PC-9 (cell line): ENCODE results near the gene GPR137. TPM values are rescaled to one million over a fixed set of nuclear protein-coding genes. Genes with fewer than 3 reads are reported as not detected.
A peak's percentile ranks its signal among the peaks of the same experiment; 100 is the strongest.

ENCODE experiments used
- BruUV-seq: library from RNA; stranded (reverse); fragments of 400-500 nt; replicated peaks from 2 replicates; lab custom pipeline; 2021; lab: Mats Ljungman, UMichigan
- CTCF ChIA-PET: fragments of 300-600 bp; sonication (Branson Sonifier 250); formaldehyde crosslinking; loops from one replicate; lab custom pipeline; 2022; ENCODE audit warnings: antibody characterized with exemption; lab: Charles Lee
- POLR2A ChIA-PET: fragments of 300-600 bp; sonication (Branson Sonifier 250); formaldehyde crosslinking; loops from one replicate; lab custom pipeline; 2022; ENCODE audit warnings: antibody characterized with exemption; ENCODE audit not compliant: unreplicated experiment; lab: Charles Lee
- DNase-seq, 2 experiments: peaks; one replicate each; pipeline versions ENCODE4 v3.0.0 to v3.0.0-alpha.2; 2015 to 2022; ENCODE audit warnings: mixed read lengths in 1 of 2
- H2AFZ ChIP-seq: fragments of 200-600 bp; sonication (generic); 2 replicates; pipeline ENCODE4 v1.8.1; 2017; ENCODE audit warnings: antibody characterized with exemption
- H3F3A ChIP-seq: fragments of 200-600 bp; sonication (generic); 2 replicates; pipeline ENCODE4 v1.8.1; 2017; ENCODE audit warnings: antibody characterized with exemption, mild to moderate bottlenecking, low read depth; ENCODE audit not compliant: insufficient read depth
- H3K27ac ChIP-seq: fragments of 200-600 bp; sonication (generic); 2 replicates; pipeline ENCODE4 v1.6.1; 2016; ENCODE audit warnings: mixed run types
- H3K27me3 ChIP-seq: fragments of 200-600 bp; sonication (generic); 2 replicates; pipeline ENCODE4 v1.6.1; 2016; ENCODE audit warnings: low read depth, mixed run types; ENCODE audit not compliant: insufficient read depth
- H3K36me3 ChIP-seq: fragments of 200-600 bp; sonication (generic); 2 replicates; pipeline ENCODE4 v1.6.1; 2016; ENCODE audit warnings: low read depth, mixed run types
- H3K4me1 ChIP-seq: fragments of 200-600 bp; sonication (generic); replicated peaks from 2 replicates; pipeline ENCODE4 v1.6.1; 2016; ENCODE audit warnings: mixed run types; ENCODE audit not compliant: insufficient read depth
- H3K4me2 ChIP-seq: fragments of 200-600 bp; sonication (generic); 2 replicates; pipeline ENCODE4 v1.6.1; 2017; ENCODE audit warnings: mixed run types
- H3K4me3 ChIP-seq: fragments of 200-600 bp; sonication (generic); 2 replicates; pipeline ENCODE4 v1.6.1; 2016; ENCODE audit warnings: mixed run types
- H3K79me2 ChIP-seq: fragments of 200-600 bp; sonication (generic); 2 replicates; pipeline ENCODE4 v1.6.1; 2017; ENCODE audit warnings: low read depth, mixed run types
- H3K9me2 ChIP-seq: fragments of 200-600 bp; sonication (generic); 2 replicates; pipeline ENCODE4 v1.8.1; 2017; ENCODE audit warnings: mild to moderate bottlenecking; ENCODE audit not compliant: insufficient read depth
- H3K9me3 ChIP-seq: fragments of 200-600 bp; sonication (generic); 2 replicates; pipeline ENCODE4 v1.8.1; 2016; ENCODE audit warnings: low read depth; ENCODE audit not compliant: insufficient read depth
- H4K20me1 ChIP-seq: fragments of 200-600 bp; sonication (generic); 2 replicates; pipeline ENCODE4 v1.8.1; 2017; ENCODE audit not compliant: insufficient read depth
- EZH2 ChIP-seq: fragments of 200-600 bp; sonication (generic); IDR thresholded peaks from 2 replicates; pipeline ENCODE4 v1.8.0; 2017; ENCODE audit warnings: antibody characterized with exemption, low read depth
- intact Hi-C: fragments of 100-400 bp; cut with micrococcal nuclease; formaldehyde crosslinking; loops from one replicate; pipeline ENCODE4 v1.10.0; 2022; ENCODE audit not compliant: unreplicated experiment
- total RNA-seq: library from RNA; stranded (reverse); gene quantifications from 2 replicates; pipeline ENCODE4 v1.2.3, GENCODE V29; 2021
- TF ChIP-seq, protein P1 (sequence below): fragments of 200-600 bp; sonication (generic); conservative IDR thresholded peaks from 2 replicates; pipeline ENCODE4 v1.6.1; 2017; ENCODE audit warnings: mixed run types, antibody characterized with exemption, mild to moderate bottlenecking, moderate library complexity

GPR137 gene
- total RNA-seq, 1 experiment from 2014 or later = 72.8 TPM

DNA sequence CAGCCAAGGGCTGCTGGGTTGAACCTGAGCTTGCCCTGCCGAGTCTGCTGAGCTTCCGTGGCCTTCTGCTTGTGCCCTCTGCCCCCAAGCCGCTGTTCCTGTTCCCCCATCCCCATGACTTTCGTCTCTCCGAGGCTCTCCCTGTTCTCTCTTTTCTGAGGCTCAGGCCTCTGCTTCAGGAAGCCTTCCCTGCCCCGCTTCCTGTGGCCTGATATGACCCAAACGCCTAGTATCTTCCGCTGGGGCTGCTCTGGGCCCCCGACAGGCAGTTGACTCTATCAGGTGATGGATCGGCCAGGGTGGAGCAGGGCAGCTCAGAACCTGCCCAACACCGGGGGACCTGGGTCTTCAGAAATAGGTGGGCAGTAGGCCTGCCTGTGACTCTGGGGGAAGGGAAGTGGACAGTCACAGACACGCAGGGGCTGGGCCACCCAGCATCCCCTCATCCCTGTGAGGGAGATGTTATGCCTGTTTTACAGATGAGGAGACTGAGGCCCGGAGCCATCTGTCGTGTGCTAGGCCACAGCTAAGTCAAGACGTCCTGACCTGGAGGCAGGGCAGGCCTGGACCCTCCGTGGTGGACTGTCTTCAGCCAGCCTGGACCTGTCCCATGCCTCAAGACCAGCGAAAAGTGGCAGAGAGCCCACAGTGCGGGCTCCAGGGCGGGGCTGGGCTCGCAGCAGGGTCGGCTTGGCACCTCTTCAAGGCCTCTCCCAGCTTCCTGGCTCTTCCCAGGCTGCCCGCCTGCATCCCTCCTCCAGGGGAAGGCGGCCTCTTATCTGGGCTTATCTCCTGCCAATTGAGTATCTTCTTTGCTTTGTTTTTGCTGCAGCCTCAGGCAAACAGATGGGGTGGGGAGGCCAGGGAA lies 17.4 kb upstream of the GPR137 start:
- H3K4me3 ChIP-seq = peak overlapping the region; percentile 63
- H4K20me1 ChIP-seq = no peaks in the 10 kb centered on the region
- no TSS peak for BruUV-seq
- no peaks in the 10 kb centered on the region for H3K9me3 ChIP-seq
- peak; percentile 64 to 88 for DNase-seq
- peaks cover 25% of the 10 kb centered on the region for H3K4me1 ChIP-seq
- peaks cover 18% of the 10 kb centered on the region for H3K79me2 ChIP-seq
- H3K36me3 ChIP-seq = peaks cover 1% of the 10 kb centered on the region; the same call in 1 of the 2 replicates
- no peak overlapping the region; the same call in 1 of the 2 replicates for H2AFZ ChIP-seq
- no peaks in the 10 kb centered on the region for H3K9me2 ChIP-seq
- TF ChIP-seq, protein P1, sequence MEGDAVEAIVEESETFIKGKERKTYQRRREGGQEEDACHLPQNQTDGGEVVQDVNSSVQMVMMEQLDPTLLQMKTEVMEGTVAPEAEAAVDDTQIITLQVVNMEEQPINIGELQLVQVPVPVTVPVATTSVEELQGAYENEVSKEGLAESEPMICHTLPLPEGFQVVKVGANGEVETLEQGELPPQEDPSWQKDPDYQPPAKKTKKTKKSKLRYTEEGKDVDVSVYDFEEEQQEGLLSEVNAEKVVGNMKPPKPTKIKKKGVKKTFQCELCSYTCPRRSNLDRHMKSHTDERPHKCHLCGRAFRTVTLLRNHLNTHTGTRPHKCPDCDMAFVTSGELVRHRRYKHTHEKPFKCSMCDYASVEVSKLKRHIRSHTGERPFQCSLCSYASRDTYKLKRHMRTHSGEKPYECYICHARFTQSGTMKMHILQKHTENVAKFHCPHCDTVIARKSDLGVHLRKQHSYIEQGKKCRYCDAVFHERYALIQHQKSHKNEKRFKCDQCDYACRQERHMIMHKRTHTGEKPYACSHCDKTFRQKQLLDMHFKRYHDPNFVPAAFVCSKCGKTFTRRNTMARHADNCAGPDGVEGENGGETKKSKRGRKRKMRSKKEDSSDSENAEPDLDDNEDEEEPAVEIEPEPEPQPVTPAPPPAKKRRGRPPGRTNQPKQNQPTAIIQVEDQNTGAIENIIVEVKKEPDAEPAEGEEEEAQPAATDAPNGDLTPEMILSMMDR = no peak
- TF ChIP-seq EZH2 = no peak
- H3F3A ChIP-seq = peaks cover 49% of the 10 kb centered on the region
- ChIA-PET POLR2A (interaction anchor here (0.5 to 0.6 kb wide), 2 partner anchors 52 to 654 kb away, joined by 4 to 6 read pairs; partner anchors contain the start of gene PLAAT3), CTCF (interaction anchor here (0.6 to 1.3 kb wide), 5 partner anchors 9 to 87 kb away, joined by 3 to 14 read pairs (median 6); no protein-coding TSS in a partner anchor)
- intact Hi-C loops = no loop called here
- no peaks in the 10 kb centered on the region for H3K27me3 ChIP-seq
- peak overlapping the region; percentile 91 for H3K4me2 ChIP-seq
- peak overlapping the region; percentile 89 for H3K27ac ChIP-seq

DNA sequence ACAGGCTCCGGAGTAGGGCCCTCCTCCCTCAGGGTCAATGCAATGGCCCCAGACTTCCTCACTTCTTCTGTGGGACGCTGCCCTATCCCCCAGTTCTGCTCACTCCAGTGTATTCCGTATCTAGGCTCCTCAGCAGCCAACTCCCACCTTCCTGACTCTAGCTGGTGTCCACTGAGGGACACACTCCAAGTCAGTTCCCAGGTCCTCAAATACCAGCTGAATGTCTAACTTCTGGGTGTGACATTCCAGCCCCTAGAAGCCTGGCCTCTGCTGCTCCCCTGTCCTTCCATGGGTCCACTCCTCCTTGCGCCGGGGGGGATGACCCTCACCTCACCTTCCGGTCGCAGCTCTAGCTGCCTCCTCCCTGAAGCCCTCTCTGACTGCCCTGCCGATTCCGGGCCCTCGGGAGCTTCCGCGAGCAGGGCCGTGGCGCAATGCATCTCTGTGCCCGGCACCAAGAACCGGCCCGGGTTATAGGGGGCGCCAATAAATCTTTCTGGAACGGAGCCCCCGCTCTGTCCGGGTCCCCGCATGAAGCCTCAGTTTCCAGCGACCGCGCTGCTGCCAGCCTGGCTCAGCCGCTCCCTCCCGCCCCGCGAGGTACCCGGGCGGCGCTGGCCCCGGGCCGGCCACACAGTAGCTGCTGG lies 16.6 kb upstream of the GPR137 start:
- TF ChIP-seq, protein P1 = no peak
- TF ChIP-seq EZH2 = no peak
- DNase-seq = peak; percentile 67 to 78
- H3K27ac ChIP-seq = peak overlapping the region; percentile 89

More for the DNA sequence above, 16.6 kb upstream of the GPR137 start:
- no TSS peak for BruUV-seq
- CTCF ChIA-PET = interaction anchor here (0.5 to 1.3 kb wide), 4 partner anchors 17 to 1064 kb away, joined by 3 to 6 read pairs (median 4); partner anchors contain the start of gene PRDX5
- H3K27me3 ChIP-seq = no peaks in the 10 kb centered on the region
- peaks cover 25% of the 10 kb centered on the region for H3K4me1 ChIP-seq
- H3F3A ChIP-seq = peaks cover 49% of the 10 kb centered on the region
- POLR2A ChIA-PET = interaction anchor here (0.5 to 0.6 kb wide), 3 partner anchors 17 to 55 kb away, joined by 3 to 13 read pairs (median 4); partner anchors contain the start of gene FKBP2
- no peaks in the 10 kb centered on the region for H3K9me3 ChIP-seq
- peaks cover 22% of the 10 kb centered on the region for H3K79me2 ChIP-seq
- no peaks in the 10 kb centered on the region for H3K36me3 ChIP-seq
- H4K20me1 ChIP-seq = no peaks in the 10 kb centered on the region
- intact Hi-C loops = no loop called here
- no peaks in the 10 kb centered on the region for H3K9me2 ChIP-seq
- H2AFZ ChIP-seq = peak overlapping the region; percentile 78
- H3K4me3 ChIP-seq = peak overlapping the region; percentile 63
- peak overlapping the region; percentile 91 for H3K4me2 ChIP-seq
